Ascending aorta (tissue), 2 donors: Measurements from ENCODE around the gene AGPAT4. TPM values are rescaled to one million over a fixed set of nuclear protein-coding genes. Genes with fewer than 3 reads are reported as not detected.

Experiments used
- DNase-seq, 2 donors: peaks; one replicate each; pipeline ENCODE4 v3.0.0-alpha.2; 2019; ENCODE audit warnings: low spot score in 2 of 2
- H3K27ac ChIP-seq, 2 donors: fragments of 200-600 bp; sonication (generic); one replicate each; pipeline ENCODE4 v1.5.1; 2016 to 2017; ENCODE audit warnings: mild to moderate bottlenecking in 1 of 2
- H3K27me3 ChIP-seq: fragments of 200-600 bp; sonication (generic); one replicate; pipeline ENCODE4 v1.5.1; 2017
- H3K36me3 ChIP-seq, 2 donors: fragments of 200-600 bp; sonication (generic); one replicate each; pipeline ENCODE4 v1.5.1; 2016
- H3K4me1 ChIP-seq, 2 donors: fragments of 200-600 bp; sonication (generic); one replicate each; pipeline ENCODE4 v1.5.1; 2016 to 2017; ENCODE audit warnings: mild to moderate bottlenecking in 1 of 2
- H3K4me3 ChIP-seq, 2 donors: fragments of 200-600 bp; sonication (generic); one replicate each; pipeline ENCODE4 v1.5.1; 2016 to 2017; ENCODE audit warnings: mild to moderate bottlenecking in 1 of 2
- H3K9me3 ChIP-seq, 2 donors: fragments of 200-600 bp; sonication (generic); one replicate each; pipeline ENCODE4 v1.5.1; 2016
- CTCF ChIP-seq, 3 experiments: fragments of 200-600 bp in 2 of 3; fragments of 450-650 bp in 1 of 3; sonication (generic) in 2 of 3; IDR thresholded peaks; one replicate each; pipeline ENCODE4 v1.5.1; 2016 to 2019; ENCODE audit warnings: antibody characterized with exemption in 3 of 3, mild to moderate bottlenecking in 1 of 3, moderate library complexity in 1 of 3
- intact Hi-C: fragments of 100-400 bp; cut with DNase I; formaldehyde crosslinking; loops from one replicate; pipeline ENCODE4 v1.15.1; 2023
- total RNA-seq: library from RNA; depleted of rRNA; stranded (reverse); fragments of >200 nt; gene quantifications from one replicate; pipeline ENCODE4 v1.1.0, GENCODE V29; 2016

Gene AGPAT4
- total RNA-seq, 1 donor from 2014 or later = 6.8 TPM

- H3K4me3 ChIP-seq = no peak overlapping the region
- intact Hi-C loops = no loop called here
- peaks cover 3 to 4% of the 10 kb centered on the region in 2 donors for H3K9me3 ChIP-seq
- no peaks in the 10 kb centered on the region for H3K4me1 ChIP-seq
- H3K27me3 ChIP-seq = no peaks in the 10 kb centered on the region
- peaks cover 52 to 84% of the 10 kb centered on the region in 2 donors for H3K36me3 ChIP-seq
- no peak overlapping the region for H3K27ac ChIP-seq
- no peak for DNase-seq
- no peak for TF ChIP-seq CTCF (IDR thresholded peaks at IDR 0.05)
These were observed 157.3 kb downstream of the AGPAT4 start for GRCh38 chr6:161116554-161116953.

DNA sequence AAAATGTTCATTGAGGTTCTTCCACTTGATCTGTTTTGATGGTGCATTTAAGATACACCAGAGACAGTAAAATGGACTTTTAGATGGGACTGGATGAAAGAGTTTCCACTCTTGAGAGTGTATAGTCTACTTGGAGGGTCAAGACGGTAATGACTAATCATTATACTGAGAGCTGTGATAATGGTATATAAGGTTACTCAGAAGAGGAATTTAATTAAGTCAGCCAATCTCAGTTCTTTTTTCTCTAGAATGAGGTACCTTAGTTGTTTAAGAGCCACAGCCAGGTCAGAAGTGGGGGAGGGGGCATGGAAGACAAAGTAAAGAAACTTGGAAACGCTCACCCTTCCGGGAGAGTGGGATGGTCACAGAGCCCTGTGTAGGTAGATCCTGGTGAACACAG, 158.4 kb downstream of the AGPAT4 start:
- no peak overlapping the region for H3K4me3 ChIP-seq
- no peak for TF ChIP-seq CTCF (IDR thresholded peaks at IDR 0.05)
- H3K27me3 ChIP-seq = no peaks in the 10 kb centered on the region
- H3K36me3 ChIP-seq = peaks cover 62 to 85% of the 10 kb centered on the region in 2 donors
- no peaks in the 10 kb centered on the region for H3K4me1 ChIP-seq
- no peak overlapping the region for H3K27ac ChIP-seq
- intact Hi-C loops = no loop called here
- DNase-seq = no peak
- H3K9me3 ChIP-seq = peaks cover 3 to 4% of the 10 kb centered on the region in 2 donors

- no peak for TF ChIP-seq CTCF (IDR thresholded peaks at IDR 0.05)
- Histone ChIP-seq H3K4me1 (peaks cover 0 to 2% of the 10 kb centered on the region in 2 donors), H3K27me3 (no peaks in the 10 kb centered on the region), H3K27ac (no peak overlapping the region), H3K4me3 (no peak overlapping the region), H3K9me3 (no peaks in the 10 kb centered on the region), H3K36me3 (peaks cover 66 to 90% of the 10 kb centered on the region in 2 donors)
- DNase-seq = no peak
- intact Hi-C loops = no loop called here
These were observed 162.6 kb downstream of the AGPAT4 start for GRCh38 chr6:161111261-161111660.

GRCh38 chr6:161110028-161110779, 163.7 kb downstream of the AGPAT4 start:
- intact Hi-C loops = no loop called here
- Histone ChIP-seq H3K27ac (no peak overlapping the region), H3K4me3 (no peak overlapping the region), H3K9me3 (no peaks in the 10 kb centered on the region), H3K36me3 (peaks cover 59 to 79% of the 10 kb centered on the region in 2 donors), H3K27me3 (no peaks in the 10 kb centered on the region), H3K4me1 (peaks cover 0 to 4% of the 10 kb centered on the region in 2 donors)
- TF ChIP-seq CTCF (IDR thresholded peaks at IDR 0.05) = no peak
- DNase-seq = no peak

- no peaks in the 10 kb centered on the region for H3K9me3 ChIP-seq
These were observed 164.5 kb downstream of the AGPAT4 start for GRCh38 chr6:161109366-161109765.

More at GRCh38 chr6:161109366-161109765, 164.5 kb downstream of the AGPAT4 start:
- H3K27me3 ChIP-seq = no peaks in the 10 kb centered on the region
- intact Hi-C loops = loop anchor here (10.0 kb wide), 1 partner anchor 175 kb away; no protein-coding TSS in a partner anchor
- H3K4me1 ChIP-seq = peaks cover 0 to 4% of the 10 kb centered on the region in 2 donors
- no peak overlapping the region for H3K4me3 ChIP-seq
- H3K36me3 ChIP-seq = peaks cover 58 to 72% of the 10 kb centered on the region in 2 donors
- H3K27ac ChIP-seq = no peak overlapping the region
- DNase-seq = no peak
- TF ChIP-seq CTCF (IDR thresholded peaks at IDR 0.05) = no peak
